ENCODE data around the gene ARHGEF10L.
A peak's percentile ranks its signal among the peaks of the same experiment; 100 is the strongest.

- TF ChIP-seq CTCF (IDR thresholded peaks at IDR 0.05) = no peak
- TF ChIP-seq POLR2A (IDR thresholded peaks at IDR 0.05) = peak; percentile 11
Observed at GRCh38 chr1:17521946-17522612, 17.4 kb upstream of the ARHGEF10L start.

All from prostate gland (tissue), 2 donors.